ENCODE data around the gene SLC16A3. TPM values are rescaled to one million over a fixed set of nuclear protein-coding genes. Genes with fewer than 3 reads are reported as not detected.

Gene SLC16A3
- total and polyA plus RNA-seq, 10 of the 15 experiments (the other 5 are each of a cell fraction or from before 2014, with no cell fraction given) = 0.10 to 46.5 (median 8.0) TPM

- TF ChIP-seq CUX1 (IDR thresholded peaks at IDR 0.05; ENCODE audit: insufficient replicate concordance, low read depth, low read length) (no peak), SIN3A (IDR thresholded peaks at IDR 0.05; ENCODE audit: low read depth, low read length) (no peak), IRF4 (IDR thresholded peaks at IDR 0.05; ENCODE audit: low read depth, low read length) (no peak), TCF3 (IDR thresholded peaks at IDR 0.05; ENCODE audit: borderline replicate concordance, insufficient read depth, low read depth, low read length) (no peak), CHD2 (IDR thresholded peaks at IDR 0.05; ENCODE audit: borderline replicate concordance, low read depth, low read length) (no peak), ZNF592 (IDR thresholded peaks at IDR 0.05) (no peak), SUZ12 (IDR thresholded peaks at IDR 0.05; ENCODE audit: unreplicated experiment) (no peak), FOXK2 (IDR thresholded peaks at IDR 0.05) (peak; percentile 75), TCF7 (IDR thresholded peaks at IDR 0.05; ENCODE audit: borderline replicate concordance) (no peak), SIX5 (IDR thresholded peaks at IDR 0.05; ENCODE audit: low read depth, low read length, severe bottlenecking) (no peak), IRF3 (IDR thresholded peaks at IDR 0.05) (no peak), MEF2A (IDR thresholded peaks at IDR 0.05; ENCODE audit: insufficient read depth, low read depth, low read length) (no peak), REST (IDR thresholded peaks at IDR 0.05; ENCODE audit: low read depth, low read length) (no peak), RCOR1 (conservative IDR thresholded peaks at IDR 0.05; ENCODE audit: low read depth, low read length) (no peak), FOS (IDR thresholded peaks at IDR 0.05; ENCODE audit: borderline replicate concordance, extremely low read depth, insufficient read length) (no peak)
Observed at GRCh38 chr17:82216301-82217119, 12.3 kb upstream of the SLC16A3 start (continued).
